Measurements from ENCODE around the gene MAGI2. TPM values are rescaled to one million over a fixed set of nuclear protein-coding genes. Genes with fewer than 3 reads are reported as not detected.
A peak's percentile ranks its signal among the peaks of the same experiment; 100 is the strongest.

MAGI2 gene
- total RNA-seq, 1 experiment from 2014 or later: 0.56 TPM

GRCh38 chr7:78024591-78024990 is 1428.9 kb downstream of the MAGI2 start:
- Histone ChIP-seq H3K4me3 (no peak overlapping the region), H3K27me3 (no peaks in the 10 kb centered on the region)

DNA sequence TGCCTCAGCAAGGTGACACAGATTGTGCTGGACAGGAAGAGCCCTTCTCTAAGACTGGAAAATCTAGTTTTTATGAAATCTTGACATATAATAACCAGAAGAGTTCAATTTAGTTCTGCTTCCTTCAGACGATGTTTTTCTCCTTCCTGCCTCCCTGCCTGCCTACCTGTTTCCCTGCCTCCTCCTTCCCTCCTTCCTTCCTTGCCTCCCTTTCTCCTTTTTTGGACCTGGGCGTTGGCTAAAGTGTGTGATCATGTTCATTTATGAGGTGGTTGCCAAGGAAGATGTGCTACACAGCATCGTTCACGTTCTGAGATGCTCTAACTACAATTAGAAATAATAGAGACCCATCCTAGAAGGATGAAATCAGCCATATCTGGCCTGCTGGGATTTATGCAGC is 1430.3 kb downstream of the MAGI2 start:
- no peaks in the 10 kb centered on the region for H3K9me3 ChIP-seq
- H3K27me3 ChIP-seq: no peaks in the 10 kb centered on the region
- no peak for DNase-seq
- H3K4me3 ChIP-seq: no peak overlapping the region
- H3K36me3 ChIP-seq: no peaks in the 10 kb centered on the region

More at GRCh38 chr7:78024591-78024990, 1428.9 kb downstream of the MAGI2 start:
- no peak for DNase-seq
- Histone ChIP-seq H3K36me3 (no peaks in the 10 kb centered on the region), H3K9me3 (no peaks in the 10 kb centered on the region)

GRCh38 chr7:78022165-78022564 is 1431.3 kb downstream of the MAGI2 start:
- no peaks in the 10 kb centered on the region for H3K9me3 ChIP-seq
- no peaks in the 10 kb centered on the region for H3K27me3 ChIP-seq
- DNase-seq: no peak
- H3K36me3 ChIP-seq: no peaks in the 10 kb centered on the region
- no peak overlapping the region for H3K4me3 ChIP-seq

- Histone ChIP-seq H3K9me3 (no peaks in the 10 kb centered on the region), H3K4me3 (no peak overlapping the region), H3K36me3 (no peaks in the 10 kb centered on the region), H3K27me3 (no peaks in the 10 kb centered on the region)
- DNase-seq: no peak
These were observed 1432.6 kb downstream of the MAGI2 start for GRCh38 chr7:78020874-78021249.

- Histone ChIP-seq H3K4me3 (peak overlapping the region; percentile 53), H3K36me3 (no peaks in the 10 kb centered on the region), H3K27me3 (no peaks in the 10 kb centered on the region), H3K9me3 (no peaks in the 10 kb centered on the region)
- DNase-seq: peak; percentile 50
These were observed 1433.2 kb downstream of the MAGI2 start for GRCh38 chr7:78020136-78020873.

DNA sequence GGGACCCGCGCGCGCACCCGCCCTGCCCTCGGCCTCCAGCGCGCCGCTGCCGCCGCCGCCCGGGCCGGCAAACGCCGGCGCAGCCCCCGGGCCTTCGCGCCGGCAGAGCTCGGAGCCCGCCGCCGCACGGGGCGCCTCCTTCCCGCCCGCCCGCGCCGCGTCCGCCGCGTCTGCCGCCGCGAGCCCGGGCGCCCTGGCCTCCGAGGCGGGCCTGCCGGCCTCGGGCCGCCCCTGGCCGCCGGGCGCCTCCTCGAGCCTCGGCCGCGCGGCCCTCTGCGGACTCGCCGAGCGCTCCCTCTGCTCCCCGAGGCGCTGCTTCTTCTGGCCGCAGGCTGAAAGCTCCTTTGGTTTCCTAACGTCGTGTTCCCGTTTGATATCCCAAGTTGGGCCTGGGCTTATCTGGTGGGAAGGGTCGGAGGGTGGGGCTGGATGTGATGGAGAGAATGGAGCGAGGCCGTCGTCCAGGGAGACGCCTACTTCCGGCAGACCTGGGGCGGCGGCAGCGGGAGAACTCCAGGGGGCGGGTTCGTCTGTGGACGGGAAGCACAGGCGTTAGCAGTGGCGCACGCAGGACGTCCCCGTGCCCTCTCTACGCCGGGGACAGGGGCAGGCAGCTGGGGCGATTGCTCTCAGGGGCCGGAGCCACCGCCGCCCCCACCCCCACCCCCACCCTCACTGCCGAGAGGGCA is 1433.9 kb downstream of the MAGI2 start:
- Histone ChIP-seq H3K27me3 (no peaks in the 10 kb centered on the region), H3K9me3 (no peaks in the 10 kb centered on the region), H3K36me3 (no peaks in the 10 kb centered on the region), H3K4me3 (peak overlapping the region; percentile 53)
- DNase-seq: peak; percentile 88

DNA sequence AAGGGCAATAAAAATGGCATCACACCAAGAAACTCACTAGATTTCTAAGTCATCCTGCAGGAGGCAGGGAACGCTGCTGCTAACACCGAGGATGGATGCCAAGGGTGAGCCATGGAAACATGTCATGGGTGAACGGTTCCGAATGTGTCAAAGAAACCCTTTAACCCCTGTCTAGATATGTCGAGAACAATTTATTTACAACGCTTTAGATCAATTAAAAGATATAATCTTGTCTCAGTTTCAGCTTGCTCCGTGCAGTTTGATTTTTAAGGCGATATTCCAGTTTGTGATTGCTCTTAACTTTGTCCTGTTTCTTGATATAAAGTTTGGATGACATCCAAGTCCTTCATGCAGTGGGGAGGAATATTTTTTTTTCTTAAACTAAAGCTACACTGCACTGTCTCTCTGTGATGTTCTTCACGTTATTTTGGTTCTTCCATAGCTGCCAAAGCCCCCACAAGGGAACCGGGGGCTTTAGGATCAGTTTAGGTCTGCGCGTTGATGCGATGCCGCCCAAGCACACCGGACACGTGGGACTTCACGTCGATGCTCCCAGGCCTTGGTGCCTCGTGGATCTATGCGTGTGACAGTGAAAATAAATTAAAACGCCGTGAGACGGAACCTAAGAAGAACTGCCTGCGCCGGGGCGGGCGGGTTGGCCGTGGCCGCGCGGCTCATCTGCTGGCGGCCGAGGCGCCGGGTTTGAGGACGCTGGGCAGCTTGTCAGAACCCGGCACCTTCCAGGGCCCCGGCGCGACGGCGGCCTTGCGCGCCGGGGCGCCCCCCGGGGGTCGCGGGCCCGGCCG is 1434.6 kb downstream of the MAGI2 start:
- Histone ChIP-seq H3K9me3 (no peaks in the 10 kb centered on the region), H3K4me3 (peak overlapping the region; percentile 46), H3K36me3 (no peaks in the 10 kb centered on the region), H3K27me3 (no peaks in the 10 kb centered on the region)
- DNase-seq: peak; percentile 81

GRCh38 chr7:78017591-78018100 is 1435.8 kb downstream of the MAGI2 start:
- Histone ChIP-seq H3K9me3 (no peaks in the 10 kb centered on the region), H3K36me3 (no peaks in the 10 kb centered on the region), H3K4me3 (no peak overlapping the region), H3K27me3 (no peaks in the 10 kb centered on the region)
- DNase-seq: no peak

GRCh38 chr7:78015574-78016260 is 1437.8 kb downstream of the MAGI2 start:
- Histone ChIP-seq H3K4me3 (no peak overlapping the region), H3K9me3 (no peaks in the 10 kb centered on the region), H3K27me3 (no peaks in the 10 kb centered on the region), H3K36me3 (no peaks in the 10 kb centered on the region)
- no peak for DNase-seq

- no peaks in the 10 kb centered on the region for H3K36me3 ChIP-seq
- H3K4me3 ChIP-seq: no peak overlapping the region
- no peaks in the 10 kb centered on the region for H3K27me3 ChIP-seq
- DNase-seq: no peak
- no peaks in the 10 kb centered on the region for H3K9me3 ChIP-seq
These were observed 1439.1 kb downstream of the MAGI2 start for GRCh38 chr7:78014401-78014800.

GRCh38 chr7:78013386-78013785 is 1440.1 kb downstream of the MAGI2 start:
- Histone ChIP-seq H3K27me3 (no peaks in the 10 kb centered on the region), H3K9me3 (no peaks in the 10 kb centered on the region), H3K36me3 (no peaks in the 10 kb centered on the region), H3K4me3 (no peak overlapping the region)
- no peak for DNase-seq

GRCh38 chr7:78011642-78012041 is 1441.8 kb downstream of the MAGI2 start:
- H3K36me3 ChIP-seq: no peaks in the 10 kb centered on the region
- no peaks in the 10 kb centered on the region for H3K27me3 ChIP-seq
- H3K4me3 ChIP-seq: no peak overlapping the region
- H3K9me3 ChIP-seq: no peaks in the 10 kb centered on the region
- no peak for DNase-seq

DNA sequence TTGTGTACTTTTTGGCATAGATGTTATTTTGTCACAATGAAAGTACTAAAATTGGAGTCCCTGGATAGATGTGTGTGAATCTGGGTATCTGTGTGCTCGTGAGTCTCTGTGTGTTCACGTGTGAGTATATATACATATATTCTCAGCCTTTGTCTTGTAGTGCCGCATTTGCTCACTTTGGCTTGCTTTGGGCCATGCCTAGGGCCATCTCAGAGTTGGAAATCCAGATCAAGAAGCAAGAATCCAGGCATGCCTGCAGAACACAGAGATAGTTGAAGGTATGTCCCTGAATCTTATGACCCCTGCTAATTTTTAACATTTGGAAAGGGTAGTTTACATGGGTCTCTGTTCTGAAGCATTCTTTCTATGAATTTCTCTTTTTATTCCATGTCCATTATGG is 1446.2 kb downstream of the MAGI2 start:
- Histone ChIP-seq H3K4me3 (no peak overlapping the region), H3K27me3 (no peaks in the 10 kb centered on the region), H3K36me3 (no peaks in the 10 kb centered on the region), H3K9me3 (no peaks in the 10 kb centered on the region)
- DNase-seq: no peak

- DNase-seq: no peak
- Histone ChIP-seq H3K9me3 (no peaks in the 10 kb centered on the region), H3K4me3 (no peak overlapping the region), H3K27me3 (no peaks in the 10 kb centered on the region), H3K36me3 (no peaks in the 10 kb centered on the region)
These were observed 1447.3 kb downstream of the MAGI2 start for GRCh38 chr7:78006063-78006755.

GRCh38 chr7:78002715-78003114 is 1450.8 kb downstream of the MAGI2 start:
- H3K36me3 ChIP-seq: no peaks in the 10 kb centered on the region
- no peaks in the 10 kb centered on the region for H3K27me3 ChIP-seq
- no peaks in the 10 kb centered on the region for H3K9me3 ChIP-seq
- DNase-seq: no peak
- no peak overlapping the region for H3K4me3 ChIP-seq

DNA sequence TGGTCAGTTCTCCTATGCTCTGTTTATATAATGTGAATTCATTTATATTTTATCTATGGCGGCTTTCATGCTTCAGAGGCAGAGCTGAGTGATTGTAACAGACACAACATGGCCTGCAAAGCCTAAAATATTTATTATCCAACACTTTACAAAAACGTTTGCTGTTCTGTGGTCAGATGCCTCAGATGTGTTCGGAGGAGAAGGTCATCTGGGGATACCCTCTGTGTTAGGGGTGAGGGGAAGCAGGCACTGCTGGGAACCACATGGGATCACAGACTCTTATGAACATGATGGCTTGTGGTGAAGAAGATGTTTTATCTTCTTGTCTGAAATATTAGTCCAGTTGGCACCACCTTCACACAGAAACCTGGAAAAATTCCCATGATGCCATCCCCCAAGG is 1451.4 kb downstream of the MAGI2 start:
- no peaks in the 10 kb centered on the region for H3K36me3 ChIP-seq
- H3K9me3 ChIP-seq: no peaks in the 10 kb centered on the region
- H3K4me3 ChIP-seq: no peak overlapping the region
- no peak for DNase-seq
- no peaks in the 10 kb centered on the region for H3K27me3 ChIP-seq
